Upper lobe of left lung (tissue), 4 donors: ENCODE results near the gene ZNF775.

Experiments
- CTCF ChIP-seq, 6 experiments: fragments of 450-650 bp in 4 of 6; fragments of 200-600 bp in 2 of 6; sonication (generic) in 2 of 6; IDR thresholded peaks; one replicate each; pipeline ENCODE4 v1.5.1; 2016 to 2019; ENCODE audit warnings: antibody characterized with exemption in 6 of 6
- EP300 ChIP-seq, 4 donors: sonication (generic); formaldehyde crosslinking; IDR thresholded peaks; one replicate each; pipeline ENCODE4 v1.5.1; 2017; ENCODE audit warnings: antibody characterized with exemption in 4 of 4, control low read depth in 2 of 4
- POLR2AphosphoS5 ChIP-seq, 2 donors: sonication (generic); formaldehyde crosslinking; IDR thresholded peaks; one replicate each; pipeline ENCODE4 v1.5.1; 2017; ENCODE audit warnings: antibody characterized with exemption in 2 of 2

DNA sequence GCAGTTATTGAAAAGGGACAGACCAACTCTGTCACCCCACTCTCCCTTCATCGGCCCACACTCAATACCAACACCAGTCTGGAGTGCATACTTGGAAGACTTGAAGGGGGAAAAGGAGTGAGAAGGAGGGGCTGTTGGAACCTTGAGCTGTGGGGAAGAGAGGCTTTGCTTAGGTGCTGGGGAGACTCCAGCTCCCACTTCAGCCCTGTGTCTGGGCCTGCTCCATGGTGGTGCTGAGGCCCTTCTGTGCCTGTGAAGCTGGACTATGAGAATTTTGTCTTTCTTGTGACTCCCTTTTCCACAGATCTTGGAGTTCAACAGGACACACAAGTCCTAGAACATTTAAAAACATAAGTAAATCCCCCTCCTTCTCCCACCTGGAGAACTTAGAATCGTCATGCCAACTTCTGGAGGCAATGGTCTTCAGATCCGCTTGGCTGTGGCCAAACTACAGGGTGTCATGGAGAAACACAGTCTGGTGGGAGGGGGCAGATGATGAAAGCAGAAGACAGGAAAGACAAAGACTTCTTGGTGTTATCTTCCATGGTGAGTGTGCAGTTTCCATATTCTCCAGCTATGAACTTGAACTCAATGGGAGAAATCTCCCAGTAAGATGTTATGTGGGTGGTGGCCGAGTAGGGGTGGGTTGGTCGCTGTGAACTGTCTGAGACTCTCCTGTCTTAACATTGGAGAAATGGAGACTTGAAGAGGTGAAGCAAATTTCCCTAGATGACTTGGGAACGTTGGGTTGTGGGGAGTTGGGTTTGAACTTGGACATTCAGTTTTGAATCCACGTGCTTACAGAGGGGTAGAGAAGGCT, 52.9 kb downstream of the ZNF775 start:
- no peak for TF ChIP-seq CTCF (IDR thresholded peaks at IDR 0.05)
- no peak for TF ChIP-seq POLR2AphosphoS5 (IDR thresholded peaks at IDR 0.05)
- no peak for TF ChIP-seq EP300 (IDR thresholded peaks at IDR 0.05)
